Neural crest cell (in vitro differentiated cells): ENCODE results near the gene ATF6. TPM values are rescaled to one million over a fixed set of nuclear protein-coding genes. Genes with fewer than 3 reads are reported as not detected.

ENCODE experiments used
- DNase-seq: peaks from one replicate; pipeline ENCODE4 v3.0.0; 2021; ENCODE audit warnings: low read depth, mixed read lengths, low spot score
- H3K27ac Mint-ChIP-seq: one replicate; pipeline ENCODE4 v1.8.0; 2021; ENCODE audit warnings: mild to moderate bottlenecking, mixed read lengths; ENCODE audit not compliant: unreplicated experiment
- H3K27me3 Mint-ChIP-seq: 2 replicates; pipeline ENCODE4 v1.8.0; 2021; ENCODE audit warnings: low read depth, mild to moderate bottlenecking, mixed read lengths
- H3K36me3 Mint-ChIP-seq: 2 replicates; pipeline ENCODE4 v1.8.0; 2021; ENCODE audit warnings: low read depth, mild to moderate bottlenecking, mixed read lengths
- H3K4me1 Mint-ChIP-seq: 2 replicates; pipeline ENCODE4 v1.8.0; 2021; ENCODE audit warnings: mixed read lengths
- H3K4me3 Mint-ChIP-seq: one replicate; pipeline ENCODE4 v1.8.0; 2021; ENCODE audit warnings: mild to moderate bottlenecking, mixed read lengths
- H3K9me3 Mint-ChIP-seq: 2 replicates; pipeline ENCODE4 v1.8.0; 2021; ENCODE audit warnings: mixed read lengths
- total RNA-seq: library from RNA; stranded (reverse); gene quantifications from 2 replicates; pipeline ENCODE4 v1.2.1, GENCODE V29; 2021
- TF ChIP-seq, protein P1 (sequence below): fragments of 200-600 bp; sonication (generic); conservative IDR thresholded peaks from 2 replicates; pipeline ENCODE4 v1.5.0; 2021; ENCODE audit warnings: antibody characterized with exemption, mild to moderate bottlenecking

ATF6 gene
- total RNA-seq, 1 donor from 2014 or later, result 17.8 TPM

DNA sequence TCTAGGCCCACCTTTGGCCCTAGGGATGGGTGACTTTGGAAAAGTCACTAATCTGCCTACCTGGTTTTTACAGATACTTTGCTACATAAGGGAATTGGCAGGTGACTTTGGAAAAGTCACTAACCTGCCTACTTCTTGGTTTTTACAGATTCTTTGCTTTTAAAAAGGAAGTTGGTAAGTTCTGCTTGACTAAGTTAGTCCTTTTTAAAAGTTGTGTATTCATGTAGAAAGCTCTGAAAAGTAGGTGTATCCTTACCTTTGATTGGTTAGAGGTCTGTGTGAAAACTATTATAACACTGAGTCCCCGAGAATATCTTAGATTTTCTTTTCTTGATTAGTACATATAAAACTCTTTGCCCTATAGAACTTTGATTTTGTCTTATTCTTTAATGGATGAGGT lies 12.4 kb downstream of the ATF6 start:
- Mint-ChIP-seq H3K36me3 (no peaks in the 10 kb centered on the region), H3K27ac (no peak overlapping the region), H3K9me3 (no peaks in the 10 kb centered on the region), H3K27me3 (no peaks in the 10 kb centered on the region), H3K4me1 (no peaks in the 10 kb centered on the region), H3K4me3 (no peak overlapping the region)
- TF ChIP-seq, protein P1, sequence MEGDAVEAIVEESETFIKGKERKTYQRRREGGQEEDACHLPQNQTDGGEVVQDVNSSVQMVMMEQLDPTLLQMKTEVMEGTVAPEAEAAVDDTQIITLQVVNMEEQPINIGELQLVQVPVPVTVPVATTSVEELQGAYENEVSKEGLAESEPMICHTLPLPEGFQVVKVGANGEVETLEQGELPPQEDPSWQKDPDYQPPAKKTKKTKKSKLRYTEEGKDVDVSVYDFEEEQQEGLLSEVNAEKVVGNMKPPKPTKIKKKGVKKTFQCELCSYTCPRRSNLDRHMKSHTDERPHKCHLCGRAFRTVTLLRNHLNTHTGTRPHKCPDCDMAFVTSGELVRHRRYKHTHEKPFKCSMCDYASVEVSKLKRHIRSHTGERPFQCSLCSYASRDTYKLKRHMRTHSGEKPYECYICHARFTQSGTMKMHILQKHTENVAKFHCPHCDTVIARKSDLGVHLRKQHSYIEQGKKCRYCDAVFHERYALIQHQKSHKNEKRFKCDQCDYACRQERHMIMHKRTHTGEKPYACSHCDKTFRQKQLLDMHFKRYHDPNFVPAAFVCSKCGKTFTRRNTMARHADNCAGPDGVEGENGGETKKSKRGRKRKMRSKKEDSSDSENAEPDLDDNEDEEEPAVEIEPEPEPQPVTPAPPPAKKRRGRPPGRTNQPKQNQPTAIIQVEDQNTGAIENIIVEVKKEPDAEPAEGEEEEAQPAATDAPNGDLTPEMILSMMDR, result no peak
- no peak for DNase-seq

DNA sequence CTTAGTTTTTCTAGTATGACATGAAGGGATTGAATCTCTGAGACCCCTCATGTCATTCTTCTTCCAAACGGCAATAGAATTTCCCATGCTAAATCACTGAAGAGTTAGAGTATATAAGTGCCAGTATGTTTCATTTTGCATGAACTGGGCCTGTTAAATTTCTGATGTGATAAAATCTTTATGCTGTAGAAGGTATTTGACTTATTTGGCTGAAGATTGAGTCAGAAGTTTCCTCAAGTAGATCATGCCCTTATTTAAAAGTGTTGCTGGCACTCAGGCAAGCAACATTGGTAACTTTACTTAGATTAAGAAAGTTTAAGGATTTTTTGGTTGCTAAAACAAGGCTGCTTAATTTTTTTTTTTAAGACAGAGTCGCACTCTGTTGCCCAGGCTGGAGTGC lies 13.3 kb downstream of the ATF6 start:
- Mint-ChIP-seq H3K36me3 (no peaks in the 10 kb centered on the region), H3K4me3 (no peak overlapping the region), H3K27ac (no peak overlapping the region), H3K27me3 (no peaks in the 10 kb centered on the region), H3K9me3 (no peaks in the 10 kb centered on the region), H3K4me1 (no peaks in the 10 kb centered on the region)
- DNase-seq, result no peak
- TF ChIP-seq, protein P1, result no peak

DNA sequence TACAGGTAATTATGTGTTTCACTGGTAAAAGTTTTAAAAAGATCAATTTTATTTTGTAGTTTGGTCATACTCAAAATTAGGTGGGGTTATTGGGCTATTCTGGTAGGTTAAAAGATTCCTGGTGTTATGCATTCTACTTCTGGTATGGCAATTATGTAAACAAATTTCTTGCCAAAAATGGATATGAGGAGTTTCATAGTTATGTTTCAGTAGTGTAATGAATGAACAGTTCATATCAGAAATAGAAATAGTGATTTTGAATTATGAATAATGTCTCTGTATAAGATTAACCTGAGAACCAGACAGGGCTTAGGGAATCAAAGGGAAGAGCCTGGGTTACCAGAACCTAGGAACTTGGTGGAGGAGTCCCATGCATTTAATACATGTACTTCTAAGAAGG lies 15.9 kb downstream of the ATF6 start:
- DNase-seq, result no peak
- no peaks in the 10 kb centered on the region for H3K4me1 Mint-ChIP-seq
- no peak overlapping the region for H3K4me3 Mint-ChIP-seq
- H3K27ac Mint-ChIP-seq, result no peak overlapping the region
- TF ChIP-seq, protein P1, result no peak
- no peaks in the 10 kb centered on the region for H3K9me3 Mint-ChIP-seq
- H3K27me3 Mint-ChIP-seq, result no peaks in the 10 kb centered on the region
- H3K36me3 Mint-ChIP-seq, result no peaks in the 10 kb centered on the region

DNA sequence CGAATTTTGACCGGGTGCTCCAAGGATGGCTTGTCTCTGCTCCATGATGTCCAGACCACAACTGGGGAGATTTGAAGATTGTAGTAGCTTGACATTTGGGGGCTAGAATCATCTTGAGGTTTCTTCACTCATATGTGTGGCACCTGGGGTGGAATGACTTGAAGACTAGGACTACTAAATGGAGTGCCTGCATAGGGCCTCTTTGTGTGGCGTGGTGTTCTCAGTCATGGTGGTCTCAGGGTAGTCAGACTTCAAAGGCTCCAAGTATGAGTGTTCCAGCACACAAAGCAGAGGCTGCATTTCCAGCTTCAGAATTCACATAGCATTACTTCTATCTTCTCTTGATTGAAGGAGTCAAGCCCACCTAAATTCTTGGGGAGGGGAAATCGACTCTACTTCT lies 16.8 kb downstream of the ATF6 start:
- H3K36me3 Mint-ChIP-seq, result no peaks in the 10 kb centered on the region

DNA sequence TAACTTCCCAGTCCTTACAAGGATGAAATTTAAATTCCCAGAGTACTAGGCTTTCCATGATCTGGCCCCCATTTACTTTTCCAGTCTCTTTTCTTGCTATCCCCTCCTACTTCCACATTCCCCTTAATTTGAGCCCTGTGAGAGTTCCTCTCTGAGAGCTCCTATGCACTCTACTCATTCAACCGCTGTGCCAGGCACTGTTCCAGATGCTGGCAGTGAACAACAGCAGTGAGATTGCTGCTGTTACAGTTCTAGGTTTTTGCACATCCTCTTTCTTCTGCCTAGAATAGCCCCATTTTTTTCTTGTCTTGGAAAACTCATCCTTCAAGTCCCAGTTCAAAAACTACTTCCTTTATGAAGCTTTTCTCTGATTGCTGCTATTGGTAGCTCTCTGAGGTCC lies 18.8 kb downstream of the ATF6 start:
- no peak overlapping the region for H3K4me3 Mint-ChIP-seq
- no peak overlapping the region for H3K27ac Mint-ChIP-seq
- H3K36me3 Mint-ChIP-seq, result no peaks in the 10 kb centered on the region
- H3K27me3 Mint-ChIP-seq, result no peaks in the 10 kb centered on the region
- H3K9me3 Mint-ChIP-seq, result no peaks in the 10 kb centered on the region
- no peaks in the 10 kb centered on the region for H3K4me1 Mint-ChIP-seq
- TF ChIP-seq, protein P1, result no peak
- DNase-seq, result no peak

More for the DNA sequence above, 16.8 kb downstream of the ATF6 start:
- no peaks in the 10 kb centered on the region for H3K27me3 Mint-ChIP-seq
- TF ChIP-seq, protein P1, result no peak
- H3K4me3 Mint-ChIP-seq, result no peak overlapping the region
- H3K4me1 Mint-ChIP-seq, result no peaks in the 10 kb centered on the region
- H3K27ac Mint-ChIP-seq, result no peak overlapping the region
- no peak for DNase-seq
- H3K9me3 Mint-ChIP-seq, result no peaks in the 10 kb centered on the region

DNA sequence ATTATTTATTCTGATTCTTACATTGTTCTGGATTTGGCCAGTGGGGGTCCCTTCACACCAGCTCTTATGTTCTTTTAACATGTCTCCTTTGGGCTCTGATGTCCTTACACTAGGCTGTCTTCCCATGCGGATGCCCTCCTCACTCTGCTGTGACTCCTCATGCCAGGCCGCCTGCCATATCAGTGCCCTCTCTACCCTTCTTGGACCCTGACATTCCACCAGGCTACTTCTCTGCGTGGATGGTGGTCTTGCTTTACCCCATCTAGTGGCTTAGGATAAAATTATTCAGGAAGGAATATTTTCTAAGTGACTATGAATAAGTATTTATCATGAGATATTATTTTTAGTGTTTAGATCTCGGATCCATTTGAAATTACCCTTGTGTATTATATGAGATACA lies 21.2 kb downstream of the ATF6 start:
- DNase-seq, result no peak
- Mint-ChIP-seq H3K4me3 (no peak overlapping the region), H3K4me1 (no peaks in the 10 kb centered on the region), H3K9me3 (no peaks in the 10 kb centered on the region), H3K27me3 (no peaks in the 10 kb centered on the region), H3K36me3 (no peaks in the 10 kb centered on the region), H3K27ac (no peak overlapping the region)
- TF ChIP-seq, protein P1, result no peak
